ENCODE data around the gene TREM1.

- TF ChIP-seq CTCF (IDR thresholded peaks at IDR 0.05) = no peak
- TF ChIP-seq POLR2AphosphoS5 (IDR thresholded peaks at IDR 0.05) = no peak
- TF ChIP-seq POLR2A (IDR thresholded peaks at IDR 0.05) = no peak
- no peak for TF ChIP-seq EP300 (IDR thresholded peaks at IDR 0.05)
Observed at GRCh38 chr6:41277605-41278004, 8.9 kb downstream of the TREM1 start.
